ENCODE data around the gene DENND1A. TPM values are rescaled to one million over a fixed set of nuclear protein-coding genes. Genes with fewer than 3 reads are reported as not detected.

DENND1A gene
- polyA plus RNA-seq, 3 donors, result 18.8 to 23.1 (median 20.9) TPM

- DNase-seq (ENCODE audit: low read depth in 3 of 3, low spot score in 2 of 3), result no peak
Observed at GRCh38 chr9:123370526-123371227, 559.2 kb downstream of the DENND1A start.

GRCh38 chr9:123370108-123370507 is 559.8 kb downstream of the DENND1A start:
- DNase-seq (ENCODE audit: low read depth in 3 of 3, low spot score in 2 of 3), result no peak

- DNase-seq (ENCODE audit: low read depth in 3 of 3, low spot score in 2 of 3), result no peak
Observed at GRCh38 chr9:123369296-123369695, 560.6 kb downstream of the DENND1A start.

- no peak for DNase-seq (ENCODE audit: low read depth in 3 of 3, low spot score in 2 of 3)
Observed at GRCh38 chr9:123368536-123369153, 561.3 kb downstream of the DENND1A start.

GRCh38 chr9:123368023-123368422 is 561.9 kb downstream of the DENND1A start:
- no peak for DNase-seq (ENCODE audit: low read depth in 3 of 3, low spot score in 2 of 3)

GRCh38 chr9:123365881-123366528 is 563.9 kb downstream of the DENND1A start:
- DNase-seq (ENCODE audit: low read depth in 3 of 3, low spot score in 2 of 3), result no peak

- DNase-seq (ENCODE audit: low read depth in 3 of 3, low spot score in 2 of 3), result no peak
Observed at GRCh38 chr9:123365287-123365880, 564.5 kb downstream of the DENND1A start.

- DNase-seq (ENCODE audit: low read depth in 3 of 3, low spot score in 2 of 3), result no peak
Observed at GRCh38 chr9:123364241-123364824, 565.6 kb downstream of the DENND1A start.

GRCh38 chr9:123362856-123363255 is 567.1 kb downstream of the DENND1A start:
- no peak for DNase-seq (ENCODE audit: low read depth in 3 of 3, low spot score in 2 of 3)

GRCh38 chr9:123361731-123362510 is 568.0 kb downstream of the DENND1A start:
- DNase-seq (ENCODE audit: low read depth in 3 of 3, low spot score in 2 of 3), result no peak

GRCh38 chr9:123361086-123361730 is 568.7 kb downstream of the DENND1A start:
- no peak for DNase-seq (ENCODE audit: low read depth in 3 of 3, low spot score in 2 of 3)

- DNase-seq (ENCODE audit: low read depth in 3 of 3, low spot score in 2 of 3), result no peak
Observed at GRCh38 chr9:123360161-123361085, 569.5 kb downstream of the DENND1A start.

- DNase-seq (ENCODE audit: low read depth in 3 of 3, low spot score in 2 of 3), result no peak
Observed at GRCh38 chr9:123359546-123359945, 570.4 kb downstream of the DENND1A start.

GRCh38 chr9:123359106-123359505 is 570.8 kb downstream of the DENND1A start:
- no peak for DNase-seq (ENCODE audit: low read depth in 3 of 3, low spot score in 2 of 3)

- DNase-seq (ENCODE audit: low read depth in 3 of 3, low spot score in 2 of 3), result no peak
Observed at GRCh38 chr9:123358181-123358905, 571.6 kb downstream of the DENND1A start.

- DNase-seq (ENCODE audit: low read depth in 3 of 3, low spot score in 2 of 3), result no peak
Observed at GRCh38 chr9:123357743-123358059, 572.2 kb downstream of the DENND1A start.

GRCh38 chr9:123356851-123357742 is 572.8 kb downstream of the DENND1A start:
- no peak for DNase-seq (ENCODE audit: low read depth in 3 of 3, low spot score in 2 of 3)

Data from right renal cortex interstitium (tissue), 3 donors.